Measurements from ENCODE around the gene LYPD6. TPM values are rescaled to one million over a fixed set of nuclear protein-coding genes. Genes with fewer than 3 reads are reported as not detected.
A peak's percentile ranks its signal among the peaks of the same experiment; 100 is the strongest.

Gene LYPD6
- total RNA-seq, 2 experiments from 2014 or later, result not detected

GRCh38 chr2:149320362-149320761 is 10.0 kb upstream of the LYPD6 start:
- intact Hi-C loops (cut with micrococcal nuclease), result loop anchor here (10.0 kb wide), 1 partner anchor 244 kb away; no protein-coding TSS in a partner anchor
- DNase-seq, result no peak
- Mint-ChIP-seq H3K27ac (no peak overlapping the region), H3K4me3 (no peak overlapping the region), H3K36me3 (no peaks in the 10 kb centered on the region), H3K27me3 (peaks cover 10% of the 10 kb centered on the region), H3K4me1 (ENCODE audit: low read depth) (no peaks in the 10 kb centered on the region), H3K9me3 (no peaks in the 10 kb centered on the region)
- CTCF ChIA-PET, result no interaction called here
- POLR2A ChIA-PET, result no interaction called here

DNA sequence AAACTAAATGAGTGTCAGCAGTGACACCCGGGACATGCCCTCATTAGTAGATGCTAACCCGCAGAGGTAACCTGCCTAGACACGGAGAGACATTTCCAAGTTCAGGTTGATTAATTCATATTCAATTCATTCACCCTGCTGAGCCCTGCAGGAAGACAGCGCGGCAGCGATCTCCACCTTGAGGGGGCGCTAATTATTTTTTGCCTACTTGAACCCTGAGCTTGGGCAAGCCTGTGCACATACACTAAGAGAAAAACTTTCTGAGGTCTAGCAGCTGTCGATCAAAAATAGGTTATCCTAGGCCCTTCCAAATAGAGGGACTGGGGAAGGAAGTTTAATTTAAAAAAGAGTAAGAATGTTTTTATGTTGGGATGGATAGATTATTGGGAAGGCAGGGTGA is 1.3 kb upstream of the LYPD6 start:
- H3K4me1 Mint-ChIP-seq (ENCODE audit: low read depth), result peaks cover 6% of the 10 kb centered on the region
- DNase-seq, result no peak
- intact Hi-C loops (cut with micrococcal nuclease), result loop anchor here (10.0 kb wide), 1 partner anchor 236 kb away; no protein-coding TSS in a partner anchor
- no peaks in the 10 kb centered on the region for H3K9me3 Mint-ChIP-seq
- ChIA-PET POLR2A (no interaction called here), CTCF (no interaction called here)
- no peaks in the 10 kb centered on the region for H3K36me3 Mint-ChIP-seq
- H3K4me3 Mint-ChIP-seq, result no peak overlapping the region
- peaks cover 43% of the 10 kb centered on the region for H3K27me3 Mint-ChIP-seq
- no peak overlapping the region for H3K27ac Mint-ChIP-seq

DNA sequence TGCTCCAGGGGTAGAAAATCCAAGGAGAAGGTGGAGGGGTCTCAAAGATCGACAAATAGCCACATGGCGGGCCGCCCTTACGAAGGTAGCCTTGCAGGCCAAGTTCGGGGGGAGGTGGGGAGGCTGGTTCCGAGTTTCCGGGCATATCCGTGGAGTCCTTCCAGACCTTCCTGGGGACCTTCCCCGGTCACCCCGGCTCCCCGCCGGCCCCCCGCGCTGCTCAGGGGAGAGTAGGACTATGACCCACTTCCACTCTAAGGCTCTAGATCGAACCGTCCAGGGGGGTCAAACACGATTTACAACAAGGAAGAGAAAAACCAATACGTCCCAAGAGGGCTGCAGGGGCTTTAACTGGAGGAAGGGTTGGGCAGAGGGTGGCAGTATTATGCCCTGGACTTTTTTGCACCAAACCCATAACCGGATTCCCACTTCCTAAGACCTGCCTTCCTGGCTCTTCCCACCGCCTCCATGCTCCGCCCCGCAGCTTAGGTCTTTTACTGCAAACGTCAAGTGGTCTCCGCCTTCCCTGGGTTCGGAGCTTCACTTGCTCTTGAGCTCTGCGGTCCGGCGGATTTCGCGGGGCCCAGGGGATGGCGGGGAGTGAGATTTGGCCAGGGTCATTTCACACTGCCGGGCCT is 779 bp upstream of the LYPD6 start:
- Mint-ChIP-seq H3K36me3 (no peaks in the 10 kb centered on the region), H3K4me3 (peak overlapping the region; percentile 45), H3K27ac (no peak overlapping the region), H3K9me3 (no peaks in the 10 kb centered on the region), H3K27me3 (peaks cover 43% of the 10 kb centered on the region), H3K4me1 (ENCODE audit: low read depth) (peaks cover 6% of the 10 kb centered on the region)
- POLR2A ChIA-PET, result no interaction called here
- DNase-seq, result no peak
- intact Hi-C loops (cut with micrococcal nuclease), result loop anchor here (10.0 kb wide), 1 partner anchor 235 kb away; no protein-coding TSS in a partner anchor
- CTCF ChIA-PET, result no interaction called here

DNA sequence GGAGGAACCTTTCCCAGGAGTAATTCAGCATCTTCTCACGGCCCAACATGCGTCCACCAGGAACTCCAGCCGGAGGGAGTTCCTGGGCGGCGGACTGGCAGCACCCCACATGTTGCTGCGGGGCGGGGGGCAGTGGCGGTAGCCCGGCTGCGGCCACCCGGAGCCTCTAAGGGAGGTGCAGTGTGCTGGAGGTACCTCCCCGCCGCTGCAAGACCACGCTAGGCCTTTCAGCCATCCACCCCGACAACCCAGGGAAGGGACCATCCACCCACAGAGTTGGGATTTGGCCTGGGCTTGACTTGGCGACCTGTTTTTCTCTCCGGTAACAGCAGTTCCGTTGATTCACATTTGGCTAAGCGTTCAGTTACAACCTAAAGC is 625 bp downstream of the LYPD6 start:
- Mint-ChIP-seq H3K4me1 (ENCODE audit: low read depth) (peaks cover 6% of the 10 kb centered on the region), H3K36me3 (no peaks in the 10 kb centered on the region), H3K9me3 (no peaks in the 10 kb centered on the region), H3K4me3 (no peak overlapping the region), H3K27ac (no peak overlapping the region), H3K27me3 (peaks cover 43% of the 10 kb centered on the region)
- CTCF ChIA-PET, result no interaction called here
- intact Hi-C loops (cut with micrococcal nuclease), result no loop called here
- no peak for DNase-seq
- POLR2A ChIA-PET, result no interaction called here

- H3K27me3 Mint-ChIP-seq, result peaks cover 43% of the 10 kb centered on the region
These were observed 2.0 kb downstream of the LYPD6 start for GRCh38 chr2:149332364-149332763.

DNA sequence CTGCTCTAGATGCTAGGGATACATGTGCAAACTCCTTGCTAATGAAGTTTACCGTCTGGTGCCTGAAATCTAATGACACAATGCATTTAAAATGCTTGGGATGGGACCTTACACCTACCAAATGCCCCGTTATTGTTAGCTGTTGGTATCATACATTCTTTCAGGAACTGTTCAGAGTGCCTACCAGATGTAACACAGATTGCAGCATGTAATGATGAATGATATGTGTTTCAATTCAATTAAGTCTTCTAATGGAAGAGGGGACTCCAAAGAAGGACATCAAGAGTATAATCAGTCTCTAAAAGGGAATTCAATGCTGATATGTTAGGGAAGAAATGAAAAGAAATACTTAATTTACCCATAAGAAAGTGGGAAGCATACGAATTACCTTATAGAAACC is 3.2 kb downstream of the LYPD6 start:
- no peak overlapping the region for H3K27ac Mint-ChIP-seq
- H3K9me3 Mint-ChIP-seq, result peaks cover 3% of the 10 kb centered on the region
- ChIA-PET CTCF (interaction anchor here (0.6 kb wide), 1 partner anchor 109 kb away, joined by 3 read pairs; no protein-coding TSS in a partner anchor), POLR2A (no interaction called here)
- intact Hi-C loops (cut with micrococcal nuclease), result no loop called here
- H3K4me3 Mint-ChIP-seq, result no peak overlapping the region
- no peaks in the 10 kb centered on the region for H3K36me3 Mint-ChIP-seq
- DNase-seq, result no peak
- peaks cover 36% of the 10 kb centered on the region for H3K27me3 Mint-ChIP-seq
- peaks cover 6% of the 10 kb centered on the region for H3K4me1 Mint-ChIP-seq (ENCODE audit: low read depth)

More at GRCh38 chr2:149332364-149332763, 2.0 kb downstream of the LYPD6 start:
- DNase-seq, result no peak
- ChIA-PET POLR2A (no interaction called here), CTCF (interaction anchor here (1.2 to 1.4 kb wide), 2 partner anchors 19 to 315 kb away, joined by 3 to 4 read pairs; no protein-coding TSS in a partner anchor)
- Mint-ChIP-seq H3K9me3 (peaks cover 3% of the 10 kb centered on the region), H3K27ac (no peak overlapping the region), H3K36me3 (no peaks in the 10 kb centered on the region), H3K4me3 (no peak overlapping the region), H3K4me1 (ENCODE audit: low read depth) (peaks cover 6% of the 10 kb centered on the region)
- intact Hi-C loops (cut with micrococcal nuclease), result no loop called here

- no peak for DNase-seq
- Mint-ChIP-seq H3K27ac (no peak overlapping the region), H3K4me1 (ENCODE audit: low read depth) (peaks cover 5% of the 10 kb centered on the region), H3K36me3 (no peaks in the 10 kb centered on the region), H3K9me3 (peaks cover 3% of the 10 kb centered on the region), H3K4me3 (no peak overlapping the region), H3K27me3 (peaks cover 32% of the 10 kb centered on the region)
- ChIA-PET CTCF (no interaction called here), POLR2A (no interaction called here)
- intact Hi-C loops (cut with micrococcal nuclease), result no loop called here
These were observed 3.8 kb downstream of the LYPD6 start for GRCh38 chr2:149334156-149334555.

GRCh38 chr2:149339324-149339723 is 8.9 kb downstream of the LYPD6 start:
- peaks cover 3% of the 10 kb centered on the region for H3K9me3 Mint-ChIP-seq
- CTCF ChIA-PET, result no interaction called here
- no peaks in the 10 kb centered on the region for H3K4me1 Mint-ChIP-seq (ENCODE audit: low read depth)
- intact Hi-C loops (cut with micrococcal nuclease), result no loop called here
- H3K27ac Mint-ChIP-seq, result no peak overlapping the region
- DNase-seq, result no peak
- POLR2A ChIA-PET, result no interaction called here
- H3K36me3 Mint-ChIP-seq, result no peaks in the 10 kb centered on the region
- no peak overlapping the region for H3K4me3 Mint-ChIP-seq
- peaks cover 4% of the 10 kb centered on the region for H3K27me3 Mint-ChIP-seq

DNA sequence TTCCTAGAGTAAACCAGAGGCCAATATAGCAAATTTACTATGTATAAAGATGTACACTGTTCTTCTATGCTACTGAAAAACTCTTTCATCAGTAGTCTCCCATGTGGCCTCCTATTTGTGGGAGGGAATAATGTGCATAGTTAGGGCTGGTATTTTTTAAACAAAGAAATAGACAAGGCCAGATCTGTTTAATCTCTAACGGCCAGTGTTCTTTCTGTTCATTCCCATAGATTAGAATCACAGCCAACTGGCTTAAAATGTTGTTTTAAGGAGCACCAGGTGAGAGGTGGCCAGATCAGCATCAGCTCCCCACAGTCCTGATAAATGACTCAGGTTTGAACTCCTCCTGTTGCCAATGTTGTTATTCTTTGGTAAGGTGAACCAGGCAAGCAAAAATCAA is 12.1 kb downstream of the LYPD6 start:
- no peaks in the 10 kb centered on the region for H3K36me3 Mint-ChIP-seq
- CTCF ChIA-PET, result interaction anchor here (1.1 kb wide), 1 partner anchor 29 kb away, joined by 3 read pairs; no protein-coding TSS in a partner anchor
- H3K27me3 Mint-ChIP-seq, result peaks cover 4% of the 10 kb centered on the region
- H3K9me3 Mint-ChIP-seq, result no peaks in the 10 kb centered on the region
- DNase-seq, result no peak
- no peaks in the 10 kb centered on the region for H3K4me1 Mint-ChIP-seq (ENCODE audit: low read depth)
- H3K27ac Mint-ChIP-seq, result no peak overlapping the region
- intact Hi-C loops (cut with micrococcal nuclease), result no loop called here
- POLR2A ChIA-PET, result no interaction called here
- H3K4me3 Mint-ChIP-seq, result no peak overlapping the region

DNA sequence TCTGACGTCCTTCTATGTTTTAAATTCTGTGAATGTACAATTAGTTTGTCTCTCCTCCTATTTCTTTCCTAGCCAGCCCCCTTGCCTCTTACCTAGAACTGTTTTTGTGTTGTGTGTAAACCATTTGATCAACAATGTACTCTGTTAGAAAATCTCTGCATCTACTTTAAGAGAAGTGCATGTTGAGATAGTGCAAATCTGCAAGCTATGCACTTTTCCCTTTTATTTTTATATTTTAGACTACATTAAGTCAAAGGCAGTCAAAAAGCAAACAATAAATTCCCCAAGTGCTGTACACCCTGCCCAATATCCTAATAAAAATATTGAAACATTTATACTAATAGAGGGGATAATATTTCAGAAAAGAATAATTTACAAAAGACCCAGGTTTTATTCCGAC is 13.7 kb downstream of the LYPD6 start:
- intact Hi-C loops (cut with micrococcal nuclease), result no loop called here
- ChIA-PET CTCF (interaction anchor here (0.6 to 1.1 kb wide), 2 partner anchors 15 to 31 kb away, joined by 3 read pairs; no protein-coding TSS in a partner anchor), POLR2A (no interaction called here)
- Mint-ChIP-seq H3K4me3 (no peak overlapping the region), H3K4me1 (ENCODE audit: low read depth) (no peaks in the 10 kb centered on the region), H3K27ac (no peak overlapping the region), H3K27me3 (peaks cover 8% of the 10 kb centered on the region), H3K9me3 (no peaks in the 10 kb centered on the region), H3K36me3 (no peaks in the 10 kb centered on the region)
- DNase-seq, result no peak

DNA sequence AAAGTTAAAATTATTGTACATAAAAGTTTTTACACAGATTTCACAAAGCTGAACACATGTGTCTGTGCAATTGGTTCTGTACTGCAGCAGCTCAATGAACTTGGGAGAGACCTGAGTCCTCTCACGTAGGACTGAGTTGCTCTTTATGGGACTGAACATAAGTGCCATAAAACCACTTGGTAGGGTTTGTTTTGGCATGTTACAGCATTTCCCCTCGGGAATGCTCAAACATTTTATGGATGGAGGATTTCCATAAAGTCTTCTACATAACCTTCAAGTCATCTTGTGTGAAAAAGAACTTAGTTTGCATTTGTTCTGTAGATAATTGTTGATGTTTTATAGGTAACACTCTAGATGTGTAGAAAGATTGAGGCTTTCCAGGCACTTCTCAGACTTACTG is 15.9 kb downstream of the LYPD6 start:
- no peak overlapping the region for H3K4me3 Mint-ChIP-seq
- H3K27me3 Mint-ChIP-seq, result peaks cover 8% of the 10 kb centered on the region
- intact Hi-C loops (cut with micrococcal nuclease), result no loop called here
- no peaks in the 10 kb centered on the region for H3K36me3 Mint-ChIP-seq
- no peaks in the 10 kb centered on the region for H3K9me3 Mint-ChIP-seq
- CTCF ChIA-PET, result no interaction called here
- DNase-seq, result no peak
- no peaks in the 10 kb centered on the region for H3K4me1 Mint-ChIP-seq (ENCODE audit: low read depth)
- POLR2A ChIA-PET, result no interaction called here
- H3K27ac Mint-ChIP-seq, result no peak overlapping the region

GRCh38 chr2:149348291-149348690 is 17.9 kb downstream of the LYPD6 start:
- H3K4me3 Mint-ChIP-seq, result no peak overlapping the region
- no peaks in the 10 kb centered on the region for H3K36me3 Mint-ChIP-seq
- H3K27ac Mint-ChIP-seq, result no peak overlapping the region
- H3K27me3 Mint-ChIP-seq, result peaks cover 8% of the 10 kb centered on the region
- ChIA-PET CTCF (no interaction called here), POLR2A (no interaction called here)
- H3K9me3 Mint-ChIP-seq, result no peaks in the 10 kb centered on the region
- DNase-seq, result no peak
- intact Hi-C loops (cut with micrococcal nuclease), result no loop called here
- H3K4me1 Mint-ChIP-seq (ENCODE audit: low read depth), result no peaks in the 10 kb centered on the region

GRCh38 chr2:149353421-149353820 is 23.0 kb downstream of the LYPD6 start:
- CTCF ChIA-PET, result no interaction called here
- POLR2A ChIA-PET, result no interaction called here
- no peak for DNase-seq
- no peak overlapping the region for H3K27ac Mint-ChIP-seq
- no peaks in the 10 kb centered on the region for H3K9me3 Mint-ChIP-seq
- no peaks in the 10 kb centered on the region for H3K36me3 Mint-ChIP-seq
- intact Hi-C loops (cut with micrococcal nuclease), result no loop called here
- H3K4me1 Mint-ChIP-seq (ENCODE audit: low read depth), result no peaks in the 10 kb centered on the region
- H3K27me3 Mint-ChIP-seq, result peaks cover 6% of the 10 kb centered on the region
- H3K4me3 Mint-ChIP-seq, result no peak overlapping the region

All from activated CD4-positive, alpha-beta memory T cell treated with anti-CD3 and anti-CD28 coated beads for 36 hours (primary cell).